ENCODE results near the gene NOTO.

NOTO gene

GRCh38 chr2:73233932-73234832 lies 31.8 kb downstream of the NOTO start, which contains the start of gene CCT7:
CCT7 (plus strand) TSS chr2:73234308; CDS start chr2:73234379, 71 bp downstream.
- DNase-seq (ENCODE audit: low read depth in 2 of 2), result peak; percentile 76

GRCh38 chr2:73235315-73236028 lies 33.1 kb downstream of the NOTO start:
- DNase-seq (ENCODE audit: low read depth in 2 of 2), result no peak

- DNase-seq (ENCODE audit: low read depth in 2 of 2), result no peak
Observed at GRCh38 chr2:73237168-73237567, 34.8 kb downstream of the NOTO start.

- DNase-seq (ENCODE audit: low read depth in 2 of 2), result no peak
Observed at GRCh38 chr2:73238149-73238548, 35.8 kb downstream of the NOTO start.

- DNase-seq (ENCODE audit: low read depth in 2 of 2), result no peak
Observed at GRCh38 chr2:73238976-73239375, 36.6 kb downstream of the NOTO start.

GRCh38 chr2:73239776-73240175 lies 37.4 kb downstream of the NOTO start:
- DNase-seq (ENCODE audit: low read depth in 2 of 2), result no peak

- no peak for DNase-seq (ENCODE audit: low read depth in 2 of 2)
Observed at GRCh38 chr2:73243884-73244570, 41.7 kb downstream of the NOTO start.

- no peak for DNase-seq (ENCODE audit: low read depth in 2 of 2)
Observed at GRCh38 chr2:73244580-73244979, 42.2 kb downstream of the NOTO start.

GRCh38 chr2:73246850-73247249 lies 44.5 kb downstream of the NOTO start:
- no peak for DNase-seq (ENCODE audit: low read depth in 2 of 2)

- no peak for DNase-seq (ENCODE audit: low read depth in 2 of 2)
Observed at GRCh38 chr2:73249636-73250035, 47.3 kb downstream of the NOTO start.

GRCh38 chr2:73250872-73251846 lies 48.8 kb downstream of the NOTO start:
- no peak for DNase-seq (ENCODE audit: low read depth in 2 of 2)

GRCh38 chr2:73252238-73253027 lies 50.1 kb downstream of the NOTO start:
- DNase-seq (ENCODE audit: low read depth in 2 of 2), result no peak

GRCh38 chr2:73253400-73253799 lies 51.0 kb downstream of the NOTO start:
- no peak for DNase-seq (ENCODE audit: low read depth in 2 of 2)

- DNase-seq (ENCODE audit: low read depth in 2 of 2), result no peak
Observed at GRCh38 chr2:73253901-73254300, 51.5 kb downstream of the NOTO start.

GRCh38 chr2:73254343-73255006 lies 52.1 kb downstream of the NOTO start:
- DNase-seq (ENCODE audit: low read depth in 2 of 2), result no peak

GRCh38 chr2:73255007-73255644 lies 52.8 kb downstream of the NOTO start:
- DNase-seq (ENCODE audit: low read depth in 2 of 2), result no peak

GRCh38 chr2:73255907-73256617 lies 53.7 kb downstream of the NOTO start:
- DNase-seq (ENCODE audit: low read depth in 2 of 2), result no peak

- no peak for DNase-seq (ENCODE audit: low read depth in 2 of 2)
Observed at GRCh38 chr2:73256618-73256922, 54.2 kb downstream of the NOTO start.

- no peak for DNase-seq (ENCODE audit: low read depth in 2 of 2)
Observed at GRCh38 chr2:73257021-73257420, 54.6 kb downstream of the NOTO start.

Data from stimulated activated CD4-positive, alpha-beta T cell treated with anti-CD3 and anti-CD28 coated beads, Interleukin-12 subunit alpha, Interleukin-12 subunit beta, amount 100 ng/mL, for 24 hours (primary cell).